CD4-positive, alpha-beta T cell treated with Interleukin-17A for 4 hours (primary cell): ENCODE data around the gene SIK3.

Experiments used
- DNase-seq: peaks from one replicate; pipeline ENCODE4 v3.0.0-alpha.2; 2020; ENCODE audit warnings: mixed read lengths

SIK3 gene

GRCh38 chr11:116958246-116958645, 140.0 kb downstream of the SIK3 start:
- DNase-seq, result no peak

GRCh38 chr11:116955949-116956348, 142.3 kb downstream of the SIK3 start:
- no peak for DNase-seq

DNA sequence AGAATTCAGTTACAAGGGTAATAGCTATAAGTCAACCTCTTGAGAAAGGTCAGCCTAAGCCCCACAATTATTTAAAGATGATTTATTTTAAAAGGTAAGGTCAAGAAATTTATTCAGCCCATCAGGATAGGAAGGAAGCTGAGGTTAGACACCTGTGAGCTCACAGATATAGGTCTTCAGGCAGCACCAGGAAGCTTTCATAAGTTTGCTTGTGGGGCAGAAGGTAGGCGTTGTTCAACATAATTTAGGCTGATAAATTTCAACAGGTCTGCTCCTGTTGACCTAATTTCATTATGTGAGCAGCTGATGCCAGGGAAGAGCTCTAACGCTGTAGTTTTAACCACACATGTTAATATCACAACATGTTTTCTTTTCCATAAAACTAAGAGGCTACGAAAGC, 142.7 kb downstream of the SIK3 start:
- no peak for DNase-seq

- no peak for DNase-seq
Measured at GRCh38 chr11:116953530-116954285, 144.5 kb downstream of the SIK3 start.

DNA sequence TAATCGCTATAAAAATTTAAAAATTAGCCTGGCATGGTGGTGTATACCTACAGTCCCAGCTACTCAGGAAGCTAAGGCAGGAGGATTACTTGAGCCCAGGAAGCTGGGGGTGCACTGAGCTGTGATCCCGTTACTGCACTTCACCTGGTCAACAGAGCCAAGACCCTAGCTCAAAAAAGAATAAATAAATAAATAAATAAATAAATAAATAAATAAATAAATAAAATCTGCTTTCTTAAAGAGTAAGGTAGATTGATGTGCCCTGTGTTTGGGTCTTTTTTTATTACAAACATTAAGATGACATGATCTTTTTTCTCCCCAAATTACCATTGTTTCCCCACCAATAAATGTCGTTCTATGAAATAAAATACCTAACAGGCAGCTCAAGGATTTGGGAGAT, 146.5 kb downstream of the SIK3 start:
- DNase-seq, result no peak

- no peak for DNase-seq
Measured at GRCh38 chr11:116950210-116950609, 148.0 kb downstream of the SIK3 start.

DNA sequence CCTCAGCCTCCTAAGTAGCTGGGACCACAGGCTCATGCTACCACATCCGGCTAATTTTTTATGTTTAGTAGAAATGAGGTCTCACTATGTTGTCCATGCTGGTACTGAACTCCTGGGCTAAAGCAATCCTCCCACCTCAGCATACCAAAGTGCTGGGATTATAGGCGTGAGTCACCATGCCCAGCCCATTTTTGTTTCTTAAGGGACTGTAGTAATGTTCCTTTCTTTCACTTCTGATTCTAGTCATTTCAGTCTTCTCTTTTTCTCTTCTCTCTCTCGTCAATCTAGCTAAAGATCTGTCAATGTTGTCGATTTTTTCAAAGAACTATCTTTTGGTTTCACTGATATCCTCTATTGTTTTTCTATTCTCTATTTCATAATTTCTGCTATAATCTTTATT, 149.8 kb downstream of the SIK3 start:
- DNase-seq, result no peak

GRCh38 chr11:116946414-116946813, 151.8 kb downstream of the SIK3 start:
- no peak for DNase-seq

- no peak for DNase-seq
Measured at GRCh38 chr11:116939499-116939898, 158.7 kb downstream of the SIK3 start.

DNA sequence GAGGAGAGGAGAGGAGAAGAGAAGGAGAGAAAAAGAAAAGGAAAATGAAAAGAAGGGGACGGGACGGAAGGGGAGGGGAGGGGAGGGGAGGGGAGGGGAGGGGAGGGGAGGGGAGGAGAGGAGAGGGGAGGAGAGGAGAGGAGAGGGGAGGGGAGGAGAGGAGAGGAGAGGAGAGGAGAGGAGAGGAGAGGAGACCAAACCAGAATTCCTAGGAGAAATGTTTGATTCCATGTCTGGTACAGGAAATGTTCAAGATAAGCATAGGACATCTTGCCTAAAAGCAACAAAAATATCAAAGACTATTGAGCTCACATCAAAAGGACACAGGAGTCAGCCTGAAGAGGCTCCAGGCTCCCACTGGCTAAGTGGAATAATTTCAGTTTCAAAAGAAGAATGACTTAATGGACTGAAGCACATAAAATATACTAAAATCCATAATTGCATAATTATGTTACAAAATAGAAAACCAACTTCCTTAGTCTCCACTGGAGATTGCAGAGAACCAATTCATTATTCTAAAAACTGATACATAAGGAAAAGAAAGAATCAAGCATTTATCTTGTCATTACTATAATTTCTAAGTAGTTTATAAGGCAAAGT, 159.7 kb downstream of the SIK3 start:
- no peak for DNase-seq

- DNase-seq, result no peak
Measured at GRCh38 chr11:116936754-116937446, 161.3 kb downstream of the SIK3 start.

DNA sequence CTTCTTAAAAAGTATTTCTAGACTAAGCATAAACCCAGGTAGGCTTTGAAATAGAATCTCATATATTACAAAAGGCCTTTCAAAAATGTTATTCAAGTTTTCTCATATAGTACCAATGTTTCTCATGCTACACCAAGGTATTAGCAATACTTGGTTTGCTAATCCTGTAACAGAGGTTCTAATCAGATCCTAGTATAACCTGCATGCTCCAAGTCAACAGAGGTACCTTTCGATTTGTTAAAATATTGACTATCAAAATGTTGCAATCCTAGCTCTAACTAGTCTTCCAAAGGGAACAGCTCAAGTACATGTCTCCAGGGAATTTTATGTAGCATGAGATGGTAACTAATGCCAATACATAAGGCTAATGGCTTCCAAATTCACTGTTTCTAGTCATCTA, 162.7 kb downstream of the SIK3 start:
- no peak for DNase-seq

GRCh38 chr11:116935089-116935488, 163.1 kb downstream of the SIK3 start:
- no peak for DNase-seq

GRCh38 chr11:116933961-116934360, 164.3 kb downstream of the SIK3 start:
- no peak for DNase-seq

GRCh38 chr11:116932181-116932580, 166.0 kb downstream of the SIK3 start:
- DNase-seq, result no peak

- peak; percentile 36 for DNase-seq
Measured at GRCh38 chr11:116931206-116931953, 166.8 kb downstream of the SIK3 start.

DNA sequence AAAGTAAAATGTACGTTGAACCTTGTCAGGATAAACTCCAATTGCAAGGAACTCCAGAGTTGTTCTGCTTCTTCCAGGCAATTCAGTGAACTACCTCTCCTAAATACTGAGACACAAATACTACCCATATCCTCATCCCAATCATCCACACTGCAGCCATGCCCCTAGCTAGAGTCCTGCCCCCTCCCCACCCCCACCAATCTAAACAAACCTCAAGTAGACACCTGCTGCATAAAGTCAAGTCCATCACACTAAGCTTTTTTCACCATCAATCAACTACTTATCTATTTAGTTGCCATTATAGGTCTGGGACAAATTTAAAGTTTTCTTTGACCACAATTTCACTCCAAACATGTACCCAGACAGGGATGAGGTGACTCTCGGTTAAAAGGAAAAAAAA, 167.6 kb downstream of the SIK3 start:
- DNase-seq, result no peak

DNA sequence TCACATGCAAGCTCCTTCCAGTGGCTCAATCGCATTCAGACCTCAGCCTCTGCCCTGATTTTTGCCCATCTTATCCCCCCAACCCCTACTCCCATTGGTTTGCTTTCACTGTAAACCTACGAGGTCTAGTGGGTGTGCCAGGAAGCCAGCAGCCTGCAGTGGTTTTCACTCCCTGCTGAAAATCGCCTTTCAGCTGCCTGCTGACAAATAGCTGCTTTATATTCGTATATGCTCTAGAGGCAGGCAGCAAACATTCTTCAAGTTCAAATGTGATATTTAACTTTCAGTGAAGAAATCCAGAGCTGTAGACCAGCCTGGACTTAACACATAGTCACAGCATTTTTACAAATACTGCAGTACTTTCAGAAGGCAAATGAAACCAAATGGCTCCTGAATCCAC, 168.1 kb downstream of the SIK3 start:
- DNase-seq, result peak; percentile 63

GRCh38 chr11:116929414-116930090, 168.7 kb downstream of the SIK3 start:
- no peak for DNase-seq

GRCh38 chr11:116928845-116929244, 169.4 kb downstream of the SIK3 start:
- DNase-seq, result no peak

- DNase-seq, result peak; percentile 37
Measured at GRCh38 chr11:116928102-116928777, 170.0 kb downstream of the SIK3 start.
